HG03432 (cell line): Measurements from ENCODE around the gene CEP192.
A peak's percentile ranks its signal among the peaks of the same experiment; 100 is the strongest.
"Not testable (repeated sequence)": the region's sequence is repeated elsewhere in the genome, so short reads cannot be mapped to it uniquely, and the experiment has no call there.

Experiments
- ATAC-seq: cut with Tn5 transposase; IDR thresholded peaks from one replicate; pipeline ENCODE4 v1.9.1; 2021; ENCODE audit warnings: mild to moderate bottlenecking, moderate library complexity; ENCODE audit not compliant: unreplicated experiment

CEP192 gene

DNA sequence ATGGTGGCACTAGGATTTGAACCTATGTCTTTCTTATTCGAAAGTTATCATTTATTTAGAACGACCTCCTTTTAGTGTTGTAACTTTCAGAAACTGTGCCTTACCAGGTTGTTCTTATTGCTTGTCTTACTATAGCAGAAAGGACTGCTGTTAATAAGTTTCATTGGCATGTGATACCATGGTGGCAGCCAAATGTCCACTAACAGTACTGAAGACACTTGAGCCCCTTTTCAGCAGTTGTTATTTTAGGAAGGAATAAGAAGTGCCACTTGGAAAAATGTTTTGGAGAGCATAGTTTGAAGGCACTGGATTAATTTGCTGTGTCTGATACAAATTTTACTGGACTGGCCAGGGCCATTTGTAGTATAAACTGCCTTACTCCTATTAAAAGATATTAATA, 37.7 kb downstream of the CEP192 start:
- ATAC-seq = no peak

DNA sequence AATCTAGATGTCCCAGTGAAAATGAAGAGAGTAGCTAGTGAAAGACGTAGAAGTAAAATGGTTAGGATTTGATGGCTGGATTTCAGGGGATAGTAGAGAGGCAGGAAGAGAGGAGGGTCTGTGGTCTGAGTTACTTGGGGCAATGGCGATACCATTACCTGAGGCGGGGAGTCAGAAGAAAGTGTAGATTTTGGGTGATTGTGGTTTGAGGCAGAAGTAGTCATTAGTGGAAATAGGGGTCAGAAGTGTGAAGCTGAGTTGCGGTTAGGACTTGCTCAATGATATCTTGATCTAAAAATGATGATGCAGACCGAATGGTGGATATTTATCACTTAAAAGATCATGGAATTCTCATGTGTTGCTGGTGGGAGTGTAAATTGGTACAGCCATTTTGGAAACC, 41.0 kb downstream of the CEP192 start:
- no peak for ATAC-seq

DNA sequence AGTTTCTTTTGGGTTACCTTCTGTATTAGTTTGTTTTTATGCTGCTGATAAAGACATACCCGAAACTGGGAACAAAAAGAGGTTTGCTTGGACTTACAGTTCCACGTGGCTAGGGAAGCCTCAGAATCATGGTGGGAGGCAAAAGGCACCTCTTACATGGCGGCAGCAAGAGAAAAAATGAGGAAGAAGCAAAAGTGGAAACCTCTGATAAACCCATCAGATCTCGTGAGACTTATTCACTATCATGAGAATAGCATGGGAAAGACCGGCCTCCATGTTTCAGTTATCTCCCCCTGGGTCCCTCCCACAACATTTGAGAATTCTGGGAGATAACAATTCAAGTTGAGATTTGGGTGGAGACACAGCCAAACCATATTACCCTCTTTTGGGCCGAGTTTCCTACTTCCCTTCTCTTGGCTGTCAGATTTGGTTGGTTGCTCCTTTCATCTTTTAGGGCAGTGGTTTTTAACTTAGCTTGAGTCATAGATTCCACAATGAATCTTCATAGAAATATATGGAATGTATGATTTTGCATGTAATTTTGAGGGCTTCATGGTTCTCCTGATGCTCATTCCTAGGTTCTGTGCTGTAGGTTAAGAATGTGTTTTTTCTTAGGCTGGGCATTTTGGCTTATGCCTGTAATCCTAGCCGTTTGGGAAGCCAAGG, 44.2 kb downstream of the CEP192 start:
- ATAC-seq = no peak

DNA sequence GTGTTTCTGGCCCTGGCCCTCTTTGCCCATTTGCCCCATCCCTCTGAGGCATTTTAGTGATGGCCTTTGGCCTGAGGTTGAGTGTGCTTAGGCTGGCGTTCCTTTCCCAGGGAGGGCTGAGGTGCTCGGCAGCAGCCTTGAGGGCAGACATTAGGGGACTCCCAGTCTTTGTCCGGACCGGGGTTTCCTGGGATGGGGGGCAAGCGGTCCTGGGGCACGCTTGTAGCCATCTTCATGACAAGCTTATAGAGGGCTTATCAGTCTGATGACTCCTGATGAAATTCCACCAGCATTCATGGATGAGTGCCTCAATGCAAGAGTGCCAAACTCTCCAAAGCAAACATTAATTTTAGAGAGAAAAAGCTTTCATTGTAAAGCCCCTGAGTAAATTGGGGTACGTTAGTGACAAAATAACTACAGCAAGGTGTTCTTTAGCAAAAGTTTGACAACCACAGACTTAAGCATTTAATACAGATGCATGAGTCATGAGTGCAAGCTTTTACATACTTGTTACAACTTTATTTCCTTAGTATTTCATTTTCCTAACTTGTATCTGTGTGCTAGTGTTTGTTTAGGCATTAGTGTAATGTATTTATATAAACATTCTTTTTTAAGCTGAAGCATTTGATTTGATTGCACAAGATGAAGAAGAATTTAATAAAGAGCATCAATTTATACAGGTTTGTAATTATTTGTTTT, 45.6 kb downstream of the CEP192 start:
- ATAC-seq = no peak

DNA sequence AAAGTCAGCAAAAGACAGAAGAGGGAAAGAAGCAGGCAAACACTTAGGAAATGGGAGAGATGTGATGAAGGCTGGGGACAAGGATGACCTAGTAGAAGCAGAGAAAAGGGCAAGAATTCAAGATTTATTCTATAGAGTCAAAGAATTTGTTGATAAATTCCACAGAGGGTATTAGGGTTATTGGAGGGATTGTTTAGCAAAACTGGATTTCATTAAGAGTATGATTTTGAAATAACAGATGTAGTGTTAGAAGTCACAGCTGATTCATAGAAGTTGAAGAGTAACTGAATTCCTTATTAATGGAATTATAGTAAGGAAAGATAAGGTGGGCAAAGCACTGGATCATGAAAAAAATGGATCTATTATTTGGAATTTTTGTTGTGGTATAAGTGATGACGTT, 48.6 kb downstream of the CEP192 start:
- ATAC-seq = no peak

DNA sequence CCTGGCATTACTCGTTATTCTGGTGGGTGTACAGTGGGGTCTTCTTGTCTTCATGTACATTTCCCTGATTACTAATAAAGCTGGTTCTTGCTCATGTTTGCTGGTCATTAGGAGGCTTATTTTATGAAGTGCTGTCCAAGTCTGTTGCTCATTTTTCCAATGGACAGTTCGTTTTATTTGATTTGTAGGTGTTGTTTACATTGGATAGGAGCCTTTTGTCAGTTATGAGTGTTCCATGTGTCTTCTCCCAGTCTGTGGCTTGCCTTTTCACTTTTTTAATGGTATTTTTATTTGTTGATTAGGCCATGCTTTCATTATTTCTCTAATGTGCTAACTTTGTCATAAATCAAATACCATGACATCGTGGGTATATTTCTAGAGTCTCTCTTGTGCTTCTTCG, 51.9 kb downstream of the CEP192 start:
- no peak for ATAC-seq

DNA sequence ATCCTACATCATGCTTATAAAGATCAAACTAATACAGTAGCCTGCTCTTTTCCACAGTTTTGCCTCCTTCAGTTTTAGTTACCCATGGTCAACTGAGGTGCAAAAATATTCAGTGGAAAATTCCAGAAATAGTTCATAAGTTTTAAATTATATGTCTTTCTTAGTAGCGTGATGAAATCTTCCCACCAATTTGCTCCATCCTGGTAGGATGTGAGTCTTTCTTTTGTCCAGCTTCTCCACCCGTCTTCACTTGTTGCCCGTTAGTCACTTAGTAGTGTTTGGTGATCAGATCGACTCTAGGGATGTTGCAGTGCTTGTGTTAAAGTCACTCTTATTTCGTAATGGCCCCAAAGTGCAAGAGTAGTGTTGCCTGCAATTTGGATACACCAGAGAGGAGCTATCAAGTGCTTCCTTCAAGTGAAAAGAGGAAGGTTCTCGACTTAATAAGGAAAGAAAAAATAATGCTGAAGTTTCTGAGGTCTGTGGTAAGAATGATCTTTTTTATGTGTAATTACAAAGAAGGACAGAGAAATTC, 57.0 kb downstream of the CEP192 start:
- ATAC-seq = no peak

DNA sequence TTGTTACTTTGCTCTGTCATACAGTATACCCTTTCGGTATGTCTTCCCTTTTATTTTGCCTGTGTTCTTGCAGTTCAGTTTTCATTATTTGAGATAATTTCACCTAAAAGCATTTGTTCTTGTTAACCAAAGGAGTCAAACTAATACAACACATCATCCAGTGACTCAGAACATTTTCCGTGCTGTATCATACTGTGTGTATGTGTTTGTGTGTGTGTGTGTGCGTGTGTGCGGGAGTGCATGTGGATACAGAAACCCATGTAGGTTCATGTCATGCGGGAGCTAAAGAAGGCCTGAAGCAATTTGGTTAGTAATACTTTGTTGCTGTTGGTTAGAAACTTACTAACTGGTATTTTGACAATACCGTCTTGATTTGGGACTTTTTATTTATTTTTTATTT, 60.0 kb downstream of the CEP192 start:
- ATAC-seq = no peak

DNA sequence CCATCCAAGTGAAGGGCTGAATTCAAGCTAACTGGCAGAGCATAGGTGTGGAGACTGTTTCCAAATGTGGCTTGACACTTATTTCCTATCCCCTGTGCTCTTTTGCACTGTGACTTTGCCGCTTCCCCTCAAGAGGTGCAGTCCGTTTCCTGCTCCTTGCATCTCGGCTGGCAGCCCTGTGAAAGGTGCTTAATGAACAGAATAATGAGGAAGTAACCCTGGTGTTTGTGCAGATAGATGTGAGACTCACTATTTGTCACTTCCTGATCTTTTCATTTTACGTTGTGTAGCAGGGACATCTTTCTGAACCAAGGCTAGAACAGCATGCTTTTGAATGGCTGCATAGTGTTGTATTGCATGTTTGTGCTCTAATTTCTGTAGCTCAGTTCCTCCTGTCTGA, 60.8 kb downstream of the CEP192 start:
- peak; percentile 55 for ATAC-seq

DNA sequence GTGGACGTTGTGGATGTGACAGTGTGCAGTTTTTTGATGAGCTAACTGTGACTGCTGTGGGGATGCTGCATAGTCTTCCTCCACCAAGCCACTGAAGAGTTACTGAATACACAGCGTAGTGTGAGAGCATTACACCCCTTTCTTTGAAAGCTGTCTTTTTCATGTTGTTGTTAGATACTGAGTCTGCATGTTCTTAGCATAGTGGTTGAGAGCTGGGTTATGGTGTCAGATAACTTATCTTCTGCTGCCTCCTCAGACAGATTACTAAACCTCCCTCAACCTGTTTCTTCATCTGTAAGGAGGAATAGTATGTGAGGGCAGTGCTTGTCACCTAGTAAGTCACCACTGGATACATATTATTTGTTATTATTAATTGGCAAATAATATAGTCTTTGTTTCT, 63.2 kb downstream of the CEP192 start:
- no peak for ATAC-seq

DNA sequence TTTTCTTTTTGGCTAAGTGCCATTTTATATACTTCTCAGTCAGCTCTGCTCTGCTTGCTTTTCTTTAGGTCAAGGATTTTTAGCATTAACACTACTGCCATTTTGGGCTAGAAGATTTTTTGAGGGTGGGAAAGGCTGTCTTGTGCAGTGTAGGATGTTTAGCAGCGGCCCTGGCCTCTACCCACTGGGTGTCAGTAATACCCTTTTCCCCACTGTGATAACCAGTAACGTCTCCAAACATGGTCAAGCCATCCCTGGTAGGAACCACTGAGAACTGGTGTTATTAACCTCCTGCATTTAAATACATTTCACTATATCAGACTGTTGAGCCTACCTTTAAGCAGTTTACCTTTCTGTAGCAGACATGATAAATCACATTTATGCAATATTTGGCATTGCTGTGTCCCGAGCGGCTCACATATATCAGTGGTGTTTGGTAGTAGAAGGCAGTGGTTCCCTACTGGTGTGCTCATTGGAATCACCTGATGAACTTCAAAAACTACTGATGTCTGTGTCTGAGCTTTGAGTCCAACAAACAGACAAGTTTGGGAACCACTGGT, 70.5 kb downstream of the CEP192 start:
- no peak for ATAC-seq

DNA sequence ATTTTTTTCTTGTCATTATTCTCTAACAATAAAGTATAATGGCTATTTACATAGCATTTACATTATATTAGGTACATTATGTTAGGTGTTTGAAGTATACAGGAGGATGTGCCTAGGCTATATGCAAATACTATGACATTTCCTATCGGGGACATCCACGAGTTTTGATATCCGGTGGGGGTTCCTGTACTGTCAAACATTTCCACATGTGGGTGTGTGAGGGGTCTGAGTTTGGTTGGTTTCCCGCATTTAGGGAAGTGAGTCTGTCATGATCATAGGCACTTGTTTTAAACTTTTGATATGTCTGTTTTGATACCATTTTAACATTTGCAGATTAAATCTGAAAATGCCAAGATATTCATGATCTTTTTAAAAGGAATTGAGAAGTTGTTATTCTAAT, 76.0 kb downstream of the CEP192 start:
- no peak for ATAC-seq

DNA sequence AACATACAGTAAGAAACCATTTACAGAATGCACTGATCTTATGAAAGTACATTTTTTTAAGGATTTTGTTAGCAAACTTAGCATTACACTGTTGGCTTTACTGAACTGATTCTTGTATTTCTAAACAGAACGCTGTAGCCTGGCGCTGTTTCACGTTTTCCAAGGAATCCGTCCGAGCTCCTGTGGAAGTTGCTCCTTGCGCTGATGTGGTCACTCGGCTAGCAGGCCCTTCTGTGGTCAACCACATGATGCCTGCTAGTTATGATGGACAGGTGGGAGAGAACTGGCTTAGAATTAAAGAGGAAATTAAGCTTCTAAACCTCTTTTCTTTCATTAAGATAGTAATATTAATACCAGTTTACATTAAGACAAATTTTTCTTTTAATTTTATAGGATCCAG, 76.8 kb downstream of the CEP192 start:
- no peak for ATAC-seq

DNA sequence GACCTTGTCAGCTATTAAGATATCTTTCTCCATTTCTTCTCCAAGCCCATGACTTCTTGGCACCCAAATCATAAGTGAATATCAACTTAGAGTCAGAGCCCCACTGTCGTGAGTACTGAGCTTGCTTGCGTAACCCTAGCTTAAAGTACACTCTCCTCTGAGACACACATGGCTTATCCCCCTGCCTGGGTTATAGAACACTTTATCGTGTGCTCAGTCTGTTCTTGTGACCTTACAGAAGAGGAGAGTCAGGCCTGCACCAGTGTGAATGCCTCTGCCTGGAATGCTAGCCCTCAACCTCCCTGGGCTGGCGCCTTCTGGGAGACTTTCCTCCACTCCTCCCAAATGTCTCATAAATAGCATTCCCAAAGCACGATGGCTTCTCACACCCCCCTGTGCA, 79.3 kb downstream of the CEP192 start:
- ATAC-seq = no peak

DNA sequence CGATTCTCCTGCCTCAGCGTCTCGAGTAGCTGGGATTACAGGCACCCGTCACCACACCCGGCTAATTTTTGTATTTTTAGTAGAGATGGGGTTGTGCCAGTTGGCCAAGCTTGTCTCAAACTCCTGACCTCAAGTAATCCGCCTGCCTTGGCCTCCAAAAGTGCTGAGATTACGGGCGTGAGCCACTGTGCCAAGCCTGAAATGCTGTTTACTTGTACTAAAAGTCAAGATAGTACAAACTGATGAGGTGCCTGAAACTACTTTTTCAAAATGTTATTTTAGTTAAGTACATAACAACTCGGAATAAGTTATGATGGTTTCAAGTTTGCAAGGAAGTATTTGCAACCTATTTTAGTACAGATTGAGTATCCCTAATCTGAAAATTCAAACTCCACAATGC, 85.7 kb downstream of the CEP192 start:
- no peak for ATAC-seq

DNA sequence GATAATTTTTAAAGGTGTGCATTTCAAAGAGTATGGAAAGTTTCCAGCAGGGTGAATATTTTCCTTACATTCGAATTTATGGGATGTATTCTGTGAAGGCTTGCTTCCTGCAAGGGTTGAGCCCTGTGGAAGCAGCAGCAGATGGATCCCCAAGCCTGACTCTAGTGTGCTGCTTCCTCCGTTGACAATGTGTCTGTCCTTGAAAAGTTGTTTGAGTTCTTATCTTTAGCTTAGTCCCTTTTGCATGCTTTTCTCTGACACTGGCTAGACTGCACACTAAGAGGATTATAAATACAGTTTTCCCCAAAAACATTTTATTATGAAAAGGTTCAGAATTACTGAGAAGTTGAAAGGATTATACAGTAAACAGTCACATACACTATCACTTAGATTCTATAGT, 86.3 kb downstream of the CEP192 start:
- ATAC-seq = no peak

DNA sequence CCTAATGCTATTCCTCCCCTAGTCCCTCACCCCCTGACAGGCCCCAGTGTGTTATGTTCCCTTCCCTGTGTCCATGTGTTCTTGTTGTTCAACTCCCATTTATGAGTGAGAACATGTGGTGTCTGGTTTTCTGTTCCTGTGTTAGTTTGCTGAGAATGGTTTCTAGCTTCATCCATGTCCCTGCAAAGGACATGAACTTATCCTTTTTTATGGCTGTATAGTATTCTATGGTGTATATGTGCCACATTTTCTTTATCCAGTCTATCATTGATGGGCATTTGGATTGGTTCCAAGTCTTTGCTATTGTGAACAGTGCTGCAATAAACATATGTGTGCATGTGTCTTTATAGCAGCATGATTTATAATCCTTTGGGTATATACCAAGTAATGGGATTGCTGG, 86.9 kb downstream of the CEP192 start:
- ATAC-seq = not testable (repeated sequence)

DNA sequence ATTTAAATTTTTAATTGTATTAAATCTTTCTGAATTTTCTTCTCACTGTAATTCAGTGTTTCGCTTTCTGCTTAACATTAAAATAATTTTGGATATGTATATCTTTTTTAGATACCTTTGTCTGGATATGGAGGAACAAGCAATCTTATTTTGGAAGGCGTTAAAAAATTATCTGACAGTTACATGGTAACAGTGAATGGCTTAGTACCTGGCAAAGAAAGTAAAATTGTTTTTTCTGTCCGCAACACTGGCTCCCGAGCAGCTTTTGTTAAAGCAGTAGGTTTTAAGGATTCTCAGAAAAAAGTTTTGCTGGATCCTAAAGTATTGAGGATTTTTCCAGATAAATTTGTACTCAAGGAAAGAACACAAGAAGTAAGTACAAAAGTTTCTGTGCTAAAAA, 95.7 kb downstream of the CEP192 start:
- no peak for ATAC-seq

DNA sequence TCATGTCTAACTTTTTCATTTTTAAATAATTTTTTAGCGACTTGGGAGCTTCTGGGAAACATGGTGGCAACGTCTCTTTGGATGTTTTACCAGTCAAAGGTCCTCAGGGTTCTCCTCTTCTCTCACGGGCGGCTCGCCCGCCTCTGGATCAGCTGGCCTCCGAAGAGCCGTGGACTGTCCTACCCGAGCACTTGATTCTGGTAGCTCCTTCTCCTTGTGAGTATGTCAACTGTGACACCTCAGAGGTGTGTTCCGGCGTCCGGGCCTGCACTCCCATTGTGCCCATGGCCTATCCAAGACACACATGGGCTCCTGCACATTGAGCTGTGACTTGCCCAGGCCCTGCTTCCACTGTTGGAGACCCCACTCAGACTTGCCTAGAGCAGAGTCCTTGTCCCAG, 104.3 kb downstream of the CEP192 start:
- no peak for ATAC-seq

DNA sequence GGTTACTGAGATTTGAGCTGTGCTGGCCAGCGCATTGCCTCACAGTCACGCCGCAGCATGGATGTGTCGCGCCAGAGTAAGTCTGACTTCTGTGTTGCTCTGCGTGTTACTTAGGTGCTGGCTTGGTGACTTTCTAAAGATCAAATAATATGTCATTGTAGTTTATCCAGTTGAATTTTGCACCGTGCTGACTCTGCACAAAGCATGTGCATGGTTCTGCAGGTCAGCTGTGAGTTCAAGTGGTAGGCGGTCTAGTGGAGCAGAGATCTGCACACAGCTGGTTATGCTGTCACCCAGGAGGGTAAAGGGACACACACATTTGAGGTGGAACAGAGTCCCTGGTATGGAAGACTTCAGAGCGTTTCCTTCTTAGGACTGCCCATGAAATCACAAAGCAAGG, 105.1 kb downstream of the CEP192 start:
- no peak for ATAC-seq

DNA sequence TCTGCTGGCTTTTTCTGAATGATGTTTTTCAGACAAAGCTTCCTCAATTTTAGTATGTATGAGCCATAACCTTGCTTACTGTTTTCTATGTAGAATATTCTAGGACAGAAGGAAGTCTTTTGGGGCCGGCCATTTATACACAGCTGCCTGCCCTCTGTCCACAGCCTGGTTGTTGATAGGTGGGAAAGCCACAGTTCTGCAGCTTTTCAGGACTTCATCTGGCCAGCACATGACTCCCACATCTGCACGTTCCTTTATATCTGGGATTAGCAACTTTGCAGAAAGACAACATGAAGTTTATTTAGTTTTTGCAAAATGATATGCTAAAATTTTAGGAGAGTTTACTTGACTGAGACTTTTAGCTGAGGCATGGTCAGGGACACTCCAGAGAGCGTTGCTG, 105.6 kb downstream of the CEP192 start:
- no peak for ATAC-seq

DNA sequence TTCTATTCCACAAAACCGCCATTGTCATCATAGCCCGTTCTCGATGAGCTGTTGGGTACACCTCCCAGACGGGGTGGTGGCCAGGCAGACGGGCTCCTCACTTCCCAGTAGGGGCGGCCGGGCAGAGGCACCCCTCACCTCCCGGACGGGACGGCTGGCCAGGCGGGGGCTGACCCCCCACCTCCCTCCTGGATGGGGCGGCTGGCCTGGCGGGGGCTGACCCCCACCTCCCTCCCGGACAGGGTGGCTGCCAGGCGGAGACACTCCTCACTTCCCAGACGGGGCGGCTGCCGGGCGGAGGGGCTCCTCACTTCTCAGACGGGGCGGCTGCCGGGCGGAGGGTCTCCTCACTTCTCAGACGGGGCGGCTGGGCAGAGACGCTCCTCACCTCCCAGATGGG, 106.9 kb downstream of the CEP192 start:
- ATAC-seq = not testable (repeated sequence)
